Neural cell (in vitro differentiated cells): ENCODE measurements around the gene CACNA1E. TPM values are rescaled to one million over a fixed set of nuclear protein-coding genes. Genes with fewer than 3 reads are reported as not detected.

Experiments used
- H2AFZ ChIP-seq: fragments of 200-600, 300-800 bp; sonication (generic), shearing (Covaris generic); 2 replicates; pipeline ENCODE4 v1.6.0; 2014; ENCODE audit warnings: low read depth, mild to moderate bottlenecking, antibody characterized with exemption, low read length, moderate library complexity
- H3F3A ChIP-seq: fragments of 200-600 bp; shearing (Covaris generic); 2 replicates; pipeline ENCODE4 v1.6.1; 2016; ENCODE audit warnings: mild to moderate bottlenecking, moderate library complexity, mixed read lengths, antibody characterized with exemption, low read length; ENCODE audit not compliant: insufficient read depth, poor library complexity, severe bottlenecking
- H3K27ac ChIP-seq: fragments of 200-600, 300-800 bp; sonication (generic), shearing (Covaris generic); 2 replicates; pipeline ENCODE4 v1.5.1; 2014; ENCODE audit warnings: mild to moderate bottlenecking, low read length, moderate library complexity
- H3K27me3 ChIP-seq: fragments of 300-800, 200-600 bp; sonication (generic), shearing (Covaris generic); 2 replicates; pipeline ENCODE4 v1.6.0; 2014; ENCODE audit warnings: mild to moderate bottlenecking, low read depth, low read length, moderate library complexity; ENCODE audit not compliant: insufficient read depth
- H3K36me3 ChIP-seq: fragments of 300-800, 200-600 bp; sonication (generic), shearing (Covaris generic); 2 replicates; pipeline ENCODE4 v1.5.1; 2014; ENCODE audit warnings: mild to moderate bottlenecking, antibody characterized with exemption, low read length, moderate library complexity; ENCODE audit not compliant: insufficient read depth
- H3K4me2 ChIP-seq: fragments of 300-800, 200-600 bp; sonication (generic), shearing (Covaris generic); 2 replicates; pipeline ENCODE4 v1.6.0; 2014; ENCODE audit warnings: mild to moderate bottlenecking, low read length
- H3K4me3 ChIP-seq: fragments of 300-800, 200-600 bp; sonication (generic), shearing (Covaris generic); 2 replicates; pipeline ENCODE4 v1.5.1; 2014; ENCODE audit warnings: mild to moderate bottlenecking, low read length, moderate library complexity
- H3K79me2 ChIP-seq: fragments of 200-600 bp; shearing (Covaris generic); replicated peaks from 2 replicates; pipeline ENCODE4 v1.6.0; 2014; ENCODE audit warnings: mild to moderate bottlenecking, low read length, moderate library complexity; ENCODE audit not compliant: insufficient read depth
- H3K9ac ChIP-seq: fragments of 300-800, 200-600 bp; sonication (generic), shearing (Covaris generic); 2 replicates; pipeline ENCODE4 v1.6.1; 2016; ENCODE audit warnings: mild to moderate bottlenecking, low read length, mixed read lengths
- H3K9me2 ChIP-seq: fragments of 200-600 bp; shearing (Covaris generic); 2 replicates; pipeline ENCODE4 v1.6.1; 2016; ENCODE audit warnings: mild to moderate bottlenecking, low read length, mixed read lengths; ENCODE audit not compliant: insufficient read depth
- H3K9me3 ChIP-seq: fragments of 200-600, 300-800 bp; sonication (generic), shearing (Covaris generic); 2 replicates; pipeline ENCODE4 v1.6.1; 2016; ENCODE audit warnings: mild to moderate bottlenecking, mixed run types, low read length, moderate library complexity, mixed read lengths
- H4K20me1 ChIP-seq: fragments of 200-600 bp; shearing (Covaris generic); 2 replicates; pipeline ENCODE4 v1.6.1; 2016; ENCODE audit warnings: mild to moderate bottlenecking, mixed run types; ENCODE audit not compliant: insufficient read depth
- EP300 ChIP-seq: fragments of 450-650 bp; conservative IDR thresholded peaks from 2 replicates; pipeline ENCODE4 v1.6.1; 2014; ENCODE audit warnings: antibody characterized with exemption, mild to moderate bottlenecking, moderate library complexity; ENCODE audit not compliant: poor library complexity, severe bottlenecking
- EZH2 ChIP-seq: fragments of 200-600, 300-800 bp; shearing (Covaris generic), sonication (generic); IDR thresholded peaks from 2 replicates; pipeline ENCODE4 v1.6.1; 2014; ENCODE audit warnings: antibody characterized with exemption, low read length, borderline replicate concordance, mild to moderate bottlenecking; ENCODE audit not compliant: insufficient read depth, poor library complexity, severe bottlenecking
- MXI1 ChIP-seq: fragments of 450-650 bp; conservative IDR thresholded peaks from 2 replicates; pipeline ENCODE4 v1.6.1; 2014; ENCODE audit warnings: antibody characterized with exemption, mild to moderate bottlenecking; ENCODE audit not compliant: poor library complexity, severe bottlenecking
- POLR2AphosphoS5 ChIP-seq: IDR thresholded peaks from 2 replicates; pipeline ENCODE4 v1.6.1; 2012
- RAD21 ChIP-seq: fragments of 450-650 bp; conservative IDR thresholded peaks from 2 replicates; pipeline ENCODE4 v1.6.1; 2014; ENCODE audit warnings: antibody characterized with exemption, mild to moderate bottlenecking, moderate library complexity
- SMC3 ChIP-seq: fragments of 450-650 bp; conservative IDR thresholded peaks from 2 replicates; pipeline ENCODE4 v1.6.1; 2014; ENCODE audit warnings: antibody characterized with exemption, mild to moderate bottlenecking, moderate library complexity; ENCODE audit not compliant: poor library complexity
- TAF1 ChIP-seq: IDR thresholded peaks from 2 replicates; pipeline ENCODE4 v1.6.1; 2012; ENCODE audit warnings: low read depth
- polyA plus RNA-seq: library from polyadenylated mRNA; depleted of rRNA; stranded (reverse); fragments of >200 nt; gene quantifications from 2 replicates; pipeline ENCODE4 v1.2.3, GENCODE V29; 2014
- TF ChIP-seq, protein P1 (sequence below): IDR thresholded peaks from 2 replicates; pipeline ENCODE4 v1.6.1; 2012; ENCODE audit warnings: borderline replicate concordance
- TF ChIP-seq, protein P2 (sequence below): fragments of 450-650 bp; IDR thresholded peaks from 2 replicates; pipeline ENCODE4 v1.5.1; 2014; ENCODE audit warnings: antibody characterized with exemption, mild to moderate bottlenecking, moderate library complexity; ENCODE audit not compliant: poor library complexity, severe bottlenecking

The CACNA1E gene
- polyA plus RNA-seq, 1 donor from 2014 or later = 29.5 TPM

DNA sequence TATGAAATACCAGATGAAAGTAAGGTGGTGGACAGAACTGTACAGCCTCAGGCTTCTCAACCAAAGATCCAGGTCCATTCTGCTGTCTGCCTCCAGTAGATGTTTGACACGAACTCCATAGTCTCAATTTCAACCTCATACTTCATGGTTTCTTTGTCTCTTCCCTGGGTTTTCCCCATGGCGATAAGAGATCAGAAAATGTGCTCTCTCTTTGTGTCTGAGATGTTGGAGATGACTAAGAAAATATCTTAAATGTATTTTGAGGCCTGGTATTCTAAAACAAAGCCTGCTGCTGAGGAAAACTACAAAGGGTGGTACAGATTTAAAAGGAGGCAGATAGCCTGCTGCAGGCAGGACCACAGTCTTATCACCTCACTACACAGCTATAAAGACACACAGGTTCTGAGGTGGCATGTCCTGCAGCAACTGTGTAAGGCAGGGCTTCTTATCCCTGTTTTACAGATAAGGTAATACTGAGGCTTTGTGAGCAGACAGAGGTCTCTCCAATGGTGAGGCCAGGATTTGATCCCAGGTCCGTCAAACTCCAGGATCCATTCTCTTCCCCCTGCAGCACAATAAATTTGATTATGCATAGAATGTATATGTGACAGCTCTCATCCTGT lies 40.0 kb upstream of the CACNA1E start:
- H3K9me3 ChIP-seq = no peaks in the 10 kb centered on the region
- no peaks in the 10 kb centered on the region for H4K20me1 ChIP-seq
- no peak overlapping the region for H3K4me2 ChIP-seq
- H2AFZ ChIP-seq = no peak overlapping the region
- H3K9ac ChIP-seq = no peak overlapping the region
- H3F3A ChIP-seq = no peaks in the 10 kb centered on the region
- H3K9me2 ChIP-seq = no peaks in the 10 kb centered on the region
- no peaks in the 10 kb centered on the region for H3K79me2 ChIP-seq
- no peaks in the 10 kb centered on the region for H3K27me3 ChIP-seq
- TF ChIP-seq TAF1 (no peak), RAD21 (no peak), EZH2 (no peak), POLR2AphosphoS5 (no peak), MXI1 (no peak), SMC3 (no peak), EP300 (no peak)
- TF ChIP-seq, protein P1, sequence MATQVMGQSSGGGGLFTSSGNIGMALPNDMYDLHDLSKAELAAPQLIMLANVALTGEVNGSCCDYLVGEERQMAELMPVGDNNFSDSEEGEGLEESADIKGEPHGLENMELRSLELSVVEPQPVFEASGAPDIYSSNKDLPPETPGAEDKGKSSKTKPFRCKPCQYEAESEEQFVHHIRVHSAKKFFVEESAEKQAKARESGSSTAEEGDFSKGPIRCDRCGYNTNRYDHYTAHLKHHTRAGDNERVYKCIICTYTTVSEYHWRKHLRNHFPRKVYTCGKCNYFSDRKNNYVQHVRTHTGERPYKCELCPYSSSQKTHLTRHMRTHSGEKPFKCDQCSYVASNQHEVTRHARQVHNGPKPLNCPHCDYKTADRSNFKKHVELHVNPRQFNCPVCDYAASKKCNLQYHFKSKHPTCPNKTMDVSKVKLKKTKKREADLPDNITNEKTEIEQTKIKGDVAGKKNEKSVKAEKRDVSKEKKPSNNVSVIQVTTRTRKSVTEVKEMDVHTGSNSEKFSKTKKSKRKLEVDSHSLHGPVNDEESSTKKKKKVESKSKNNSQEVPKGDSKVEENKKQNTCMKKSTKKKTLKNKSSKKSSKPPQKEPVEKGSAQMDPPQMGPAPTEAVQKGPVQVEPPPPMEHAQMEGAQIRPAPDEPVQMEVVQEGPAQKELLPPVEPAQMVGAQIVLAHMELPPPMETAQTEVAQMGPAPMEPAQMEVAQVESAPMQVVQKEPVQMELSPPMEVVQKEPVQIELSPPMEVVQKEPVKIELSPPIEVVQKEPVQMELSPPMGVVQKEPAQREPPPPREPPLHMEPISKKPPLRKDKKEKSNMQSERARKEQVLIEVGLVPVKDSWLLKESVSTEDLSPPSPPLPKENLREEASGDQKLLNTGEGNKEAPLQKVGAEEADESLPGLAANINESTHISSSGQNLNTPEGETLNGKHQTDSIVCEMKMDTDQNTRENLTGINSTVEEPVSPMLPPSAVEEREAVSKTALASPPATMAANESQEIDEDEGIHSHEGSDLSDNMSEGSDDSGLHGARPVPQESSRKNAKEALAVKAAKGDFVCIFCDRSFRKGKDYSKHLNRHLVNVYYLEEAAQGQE = no peak
- TF ChIP-seq, protein P2, sequence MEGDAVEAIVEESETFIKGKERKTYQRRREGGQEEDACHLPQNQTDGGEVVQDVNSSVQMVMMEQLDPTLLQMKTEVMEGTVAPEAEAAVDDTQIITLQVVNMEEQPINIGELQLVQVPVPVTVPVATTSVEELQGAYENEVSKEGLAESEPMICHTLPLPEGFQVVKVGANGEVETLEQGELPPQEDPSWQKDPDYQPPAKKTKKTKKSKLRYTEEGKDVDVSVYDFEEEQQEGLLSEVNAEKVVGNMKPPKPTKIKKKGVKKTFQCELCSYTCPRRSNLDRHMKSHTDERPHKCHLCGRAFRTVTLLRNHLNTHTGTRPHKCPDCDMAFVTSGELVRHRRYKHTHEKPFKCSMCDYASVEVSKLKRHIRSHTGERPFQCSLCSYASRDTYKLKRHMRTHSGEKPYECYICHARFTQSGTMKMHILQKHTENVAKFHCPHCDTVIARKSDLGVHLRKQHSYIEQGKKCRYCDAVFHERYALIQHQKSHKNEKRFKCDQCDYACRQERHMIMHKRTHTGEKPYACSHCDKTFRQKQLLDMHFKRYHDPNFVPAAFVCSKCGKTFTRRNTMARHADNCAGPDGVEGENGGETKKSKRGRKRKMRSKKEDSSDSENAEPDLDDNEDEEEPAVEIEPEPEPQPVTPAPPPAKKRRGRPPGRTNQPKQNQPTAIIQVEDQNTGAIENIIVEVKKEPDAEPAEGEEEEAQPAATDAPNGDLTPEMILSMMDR = no peak
- no peak overlapping the region for H3K4me3 ChIP-seq
- H3K36me3 ChIP-seq = no peaks in the 10 kb centered on the region
- H3K27ac ChIP-seq = no peak overlapping the region

DNA sequence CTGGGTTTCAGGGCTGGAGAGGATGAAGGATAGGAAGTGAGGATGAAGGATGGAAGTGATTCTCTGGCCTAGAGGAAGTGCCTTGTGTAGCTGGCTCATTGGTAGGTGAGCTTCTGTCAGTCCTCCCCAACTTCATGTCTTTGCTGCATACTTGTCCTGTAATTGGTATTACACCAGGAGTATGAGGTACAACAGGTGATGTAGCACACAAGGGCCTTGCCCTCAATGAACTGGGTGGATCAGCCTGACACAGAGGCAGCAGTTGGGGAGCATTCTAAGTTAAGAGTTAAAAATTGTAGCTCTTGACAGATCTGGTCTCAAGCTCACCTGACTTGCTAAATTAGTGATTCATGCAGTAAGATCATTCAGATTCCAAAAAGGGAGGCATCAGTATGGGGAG lies 37.9 kb upstream of the CACNA1E start:
- H2AFZ ChIP-seq = no peak overlapping the region
- TF ChIP-seq, protein P1 = no peak
- TF ChIP-seq POLR2AphosphoS5 (no peak), EZH2 (no peak), RAD21 (no peak), EP300 (no peak), TAF1 (no peak), MXI1 (no peak), SMC3 (no peak)
- TF ChIP-seq, protein P2 = no peak
- no peak overlapping the region for H3K4me2 ChIP-seq
- no peak overlapping the region for H3K27ac ChIP-seq
- H3F3A ChIP-seq = no peaks in the 10 kb centered on the region
- H3K9ac ChIP-seq = no peak overlapping the region
- H3K4me3 ChIP-seq = no peak overlapping the region
- H4K20me1 ChIP-seq = no peaks in the 10 kb centered on the region
- H3K79me2 ChIP-seq = no peaks in the 10 kb centered on the region
- H3K9me3 ChIP-seq = no peaks in the 10 kb centered on the region
- no peaks in the 10 kb centered on the region for H3K9me2 ChIP-seq
- H3K36me3 ChIP-seq = no peaks in the 10 kb centered on the region
- H3K27me3 ChIP-seq = no peaks in the 10 kb centered on the region
